Measurements from ENCODE around the gene OLFML2A. TPM values are rescaled to one million over a fixed set of nuclear protein-coding genes. Genes with fewer than 3 reads are reported as not detected.

Gene OLFML2A
- total RNA-seq, 1 donor from 2014 or later, result 7.0 TPM

- H3K27me3 ChIP-seq (ENCODE audit: control insufficient read depth, insufficient read depth, low read length), result no peaks in the 10 kb centered on the region
- TF ChIP-seq CTCF (IDR thresholded peaks at IDR 0.05; ENCODE audit: insufficient read depth, low read length, poor library complexity, severe bottlenecking), result no peak
- no peaks in the 10 kb centered on the region for H3K36me3 ChIP-seq (ENCODE audit: control insufficient read depth, insufficient read depth, low read length)
- DNase-seq (ENCODE audit: low read depth), result no peak
- no peak overlapping the region for H3K4me3 ChIP-seq (ENCODE audit: low read depth, low read length)
These were observed 15.5 kb downstream of the OLFML2A start for GRCh38 chr9:124792257-124793014.

GRCh38 chr9:124793015-124793541 lies 16.1 kb downstream of the OLFML2A start:
- DNase-seq (ENCODE audit: low read depth), result peak; percentile 48
- no peak overlapping the region for H3K4me3 ChIP-seq (ENCODE audit: low read depth, low read length)
- no peaks in the 10 kb centered on the region for H3K36me3 ChIP-seq (ENCODE audit: control insufficient read depth, insufficient read depth, low read length)
- TF ChIP-seq CTCF (IDR thresholded peaks at IDR 0.05; ENCODE audit: insufficient read depth, low read length, poor library complexity, severe bottlenecking), result no peak
- no peaks in the 10 kb centered on the region for H3K27me3 ChIP-seq (ENCODE audit: control insufficient read depth, insufficient read depth, low read length)

- no peak for DNase-seq (ENCODE audit: low read depth)
- no peak for TF ChIP-seq CTCF (IDR thresholded peaks at IDR 0.05; ENCODE audit: insufficient read depth, low read length, poor library complexity, severe bottlenecking)
- no peaks in the 10 kb centered on the region for H3K27me3 ChIP-seq (ENCODE audit: control insufficient read depth, insufficient read depth, low read length)
- H3K36me3 ChIP-seq (ENCODE audit: control insufficient read depth, insufficient read depth, low read length), result no peaks in the 10 kb centered on the region
- H3K4me3 ChIP-seq (ENCODE audit: low read depth, low read length), result no peak overlapping the region
These were observed 18.1 kb downstream of the OLFML2A start for GRCh38 chr9:124794902-124795491.

- DNase-seq (ENCODE audit: low read depth), result no peak
- H3K4me3 ChIP-seq (ENCODE audit: low read depth, low read length), result no peak overlapping the region
- no peak for TF ChIP-seq CTCF (IDR thresholded peaks at IDR 0.05; ENCODE audit: insufficient read depth, low read length, poor library complexity, severe bottlenecking)
- no peaks in the 10 kb centered on the region for H3K27me3 ChIP-seq (ENCODE audit: control insufficient read depth, insufficient read depth, low read length)
- H3K36me3 ChIP-seq (ENCODE audit: control insufficient read depth, insufficient read depth, low read length), result no peaks in the 10 kb centered on the region
These were observed 19.0 kb downstream of the OLFML2A start for GRCh38 chr9:124795881-124796431.

- H3K4me3 ChIP-seq (ENCODE audit: low read depth, low read length), result no peak overlapping the region
- no peak for TF ChIP-seq CTCF (IDR thresholded peaks at IDR 0.05; ENCODE audit: insufficient read depth, low read length, poor library complexity, severe bottlenecking)
- DNase-seq (ENCODE audit: low read depth), result no peak
- H3K36me3 ChIP-seq (ENCODE audit: control insufficient read depth, insufficient read depth, low read length), result no peaks in the 10 kb centered on the region
- no peaks in the 10 kb centered on the region for H3K27me3 ChIP-seq (ENCODE audit: control insufficient read depth, insufficient read depth, low read length)
These were observed 20.6 kb downstream of the OLFML2A start for GRCh38 chr9:124797343-124798103.
